ENCODE results near the gene PLXNA1. TPM values are rescaled to one million over a fixed set of nuclear protein-coding genes. Genes with fewer than 3 reads are reported as not detected.

Gene PLXNA1
- total and polyA plus RNA-seq, 9 of the 15 experiments (the other 6 are each of a cell fraction or from before 2014, with no cell fraction given) = 0.23 to 59.9 (median 16.8) TPM

- no peak for TF ChIP-seq CREB5 (CRISPR knock-in tag; IDR thresholded peaks at IDR 0.05)
- TF ChIP-seq TEAD1 (CRISPR knock-in tag; IDR thresholded peaks at IDR 0.05) = no peak
Measured at GRCh38 chr3:126994661-126995245, 11.8 kb downstream of the PLXNA1 start (continued).

GRCh38 chr3:126995254-126995780, 12.4 kb downstream of the PLXNA1 start:
- FAIRE-seq = no peak
- peaks cover 73% of the 10 kb centered on the region for H3K79me2 ChIP-seq (ENCODE audit: control insufficient read depth, insufficient read depth, low read length)
- H3K27ac ChIP-seq (ENCODE audit: extremely low read depth, low read depth, low read length) = no peak overlapping the region
- H3K4me2 ChIP-seq (ENCODE audit: insufficient read depth, low read length) = no peak overlapping the region
- peaks cover 29% of the 10 kb centered on the region; the same call in 1 of the 2 replicates for H4K20me1 ChIP-seq (replicated peaks; ENCODE audit: control insufficient read depth, insufficient read depth, low read length)
- DNase-seq (ENCODE audit: extremely low read depth in 1 of 4, low spot score in 3 of 4) = no peak
- BruUV-seq (replicated peaks) = no TSS peak
- H3K36me3 ChIP-seq (ENCODE audit: control insufficient read depth, insufficient read depth, low read length) = peaks cover 39% of the 10 kb centered on the region; the same call in 1 of the 3 replicates
- ATAC-seq = no peak
- no peak for TF ChIP-seq CBFA2T2 (conservative IDR thresholded peaks at IDR 0.05)
- TF ChIP-seq ZBTB11 (CRISPR knock-in tag; IDR thresholded peaks at IDR 0.05) = no peak
- no peak for TF ChIP-seq ELF1 (tag; IDR thresholded peaks at IDR 0.05)
- no peak for TF ChIP-seq FOSL1 (tag; conservative IDR thresholded peaks at IDR 0.05)
- TF ChIP-seq HMG20B (CRISPR knock-in tag; IDR thresholded peaks at IDR 0.05) = no peak
- no peak for TF ChIP-seq ZBED1 (IDR thresholded peaks at IDR 0.05)
- TF ChIP-seq ILK (tag; IDR thresholded peaks at IDR 0.05; ENCODE audit: borderline replicate concordance, low read depth) = no peak
- no peak for TF ChIP-seq ZNF785 (CRISPR knock-in tag; IDR thresholded peaks at IDR 0.05)
- no peak for TF ChIP-seq ZNF175 (CRISPR knock-in tag; IDR thresholded peaks at IDR 0.05; ENCODE audit: low read depth)
- TF ChIP-seq PURB (CRISPR knock-in tag; IDR thresholded peaks at IDR 0.05; ENCODE audit: low read depth) = no peak
- H3K27me3 ChIP-seq (ENCODE audit: control insufficient read depth in 2 of 2, insufficient read depth in 2 of 2, low read length in 2 of 2) = no peaks in the 10 kb centered on the region
- intact Hi-C loops (cut with micrococcal nuclease) (no loop called here), in situ Hi-C loops (cut with MboI) (no loop called here)
- H3K9me1 ChIP-seq (ENCODE audit: control insufficient read depth, insufficient read depth, low read length) = peaks cover 3% of the 10 kb centered on the region
- H2AFZ ChIP-seq (ENCODE audit: low read depth, low read length) = no peak overlapping the region
- no peaks in the 10 kb centered on the region for H3K9me3 ChIP-seq (replicated peaks; ENCODE audit: control insufficient read depth, insufficient read depth, low read depth, low read length)
- peaks cover 0 to 30% of the 10 kb centered on the region in 2 experiments; a peak in 1 of 5 replicates for H3K4me1 ChIP-seq (replicated peaks in 1 of 2; ENCODE audit: control insufficient read depth in 2 of 2, insufficient read depth in 2 of 2, low read length in 2 of 2)
- ChIA-PET POLR2A (interaction anchor here (0.5 to 1.0 kb wide), 3 partner anchors 9 to 16 kb away, joined by 3 to 4 read pairs (median 3); no protein-coding TSS in a partner anchor), CTCF (ENCODE audit: low intra/inter-chr PET ratio) (no interaction called here)
- 100% methylated on average over 5 of the region's 12 CpGs for WGBS (ENCODE audit: insufficient coverage, low coverage, missing lambda C conversion rate)
- H3K9ac ChIP-seq (ENCODE audit: insufficient read depth in 1 of 2, low read depth in 2 of 2, low read length in 2 of 2) = peak overlapping the region in 1 of 2 experiments; percentile 35; a peak in 1 of 4 replicates
- no peak overlapping the region for H3K4me3 ChIP-seq

Data from K562 (cell line).